Measurements from ENCODE around the gene ABHD17A. TPM values are rescaled to one million over a fixed set of nuclear protein-coding genes. Genes with fewer than 3 reads are reported as not detected.

ABHD17A gene
- total and polyA plus RNA-seq, 2 donors (not counting 1 experiment from before 2014, with no cell fraction given), result 63.1 to 134 TPM

DNA sequence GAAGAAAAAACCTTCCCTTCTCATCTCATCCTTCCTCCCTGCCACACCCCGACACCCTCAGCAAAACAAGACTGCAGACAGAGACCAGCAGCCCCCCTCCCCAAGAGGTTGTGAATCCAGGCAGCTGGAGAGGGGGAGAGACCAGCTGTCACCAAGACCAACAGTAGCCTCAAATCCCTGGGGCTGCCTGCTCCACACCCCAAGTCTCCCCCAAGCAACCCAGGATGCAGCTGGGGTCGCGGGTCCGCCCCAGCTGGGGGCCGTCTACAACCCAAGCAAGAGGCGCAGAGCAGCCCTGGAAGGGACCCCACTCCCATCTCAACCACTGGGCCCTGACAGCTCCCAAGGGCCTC, 29.0 kb downstream of the ABHD17A start:
- Histone ChIP-seq H2AFZ (ENCODE audit: insufficient read depth, low read depth, low read length, poor library complexity, severe bottlenecking) (no peak overlapping the region), H3K27ac (ENCODE audit: low read length in 2 of 2) (peak overlapping the region; percentile 75 to 79), H3K36me3 (replicated peaks in 1 of 2; ENCODE audit: control extremely low read depth in 1 of 2, control insufficient read depth in 1 of 2, extremely low read depth in 1 of 2, insufficient read depth in 2 of 2, low read length in 1 of 2) (peaks cover 0 to 4% of the 10 kb centered on the region in 2 experiments), H3K9me3 (ENCODE audit: control extremely low read depth in 1 of 3, control insufficient read depth in 2 of 3, insufficient read depth in 1 of 3, low read length in 2 of 3) (no peaks in the 10 kb centered on the region), H3K27me3 (replicated peaks in 1 of 4; ENCODE audit: control extremely low read depth in 1 of 4, control insufficient read depth in 3 of 4, insufficient read depth in 4 of 4, low read length in 3 of 4) (no peaks in the 10 kb centered on the region), H3K4me2 (replicated peaks; ENCODE audit: low read depth, low read length, poor library complexity, severe bottlenecking) (peak overlapping the region; percentile 97), H4K20me1 (ENCODE audit: control insufficient read depth, insufficient read depth, low read length, poor library complexity, severe bottlenecking) (peaks cover 94% of the 10 kb centered on the region), H3K9ac (ENCODE audit: low read length) (peak overlapping the region; percentile 74), H3K79me2 (ENCODE audit: control insufficient read depth, insufficient read depth, low read length) (peaks cover 81% of the 10 kb centered on the region), H3K4me3 (ENCODE audit: control extremely low read depth in 1 of 5, extremely low read depth in 1 of 5, insufficient read depth in 1 of 5, low read depth in 2 of 5, low read length in 4 of 5) (peak overlapping the region; percentile 18 to 70 (median 64)), H3K4me1 (ENCODE audit: control insufficient read depth in 2 of 2, insufficient read depth in 2 of 2, low read length in 2 of 2) (peaks cover 72 to 90% of the 10 kb centered on the region in 2 donors)
- ATAC-seq (ENCODE audit: low read depth) (no peak), DNase-seq (no peak)
- TF ChIP-seq EZH2 (IDR thresholded peaks at IDR 0.05; ENCODE audit: borderline replicate concordance, insufficient read depth, low read depth, low read length, poor library complexity, severe bottlenecking) (no peak), CTCF (IDR thresholded peaks at IDR 0.05) (no peak)
- POLR2A ChIA-PET, result interaction anchor here (0.6 to 1.1 kb wide), 4 partner anchors 8 to 587 kb away, joined by 3 to 4 read pairs (median 4); partner anchors contain the start of gene CIRBP
- 2% methylated on average over 5 of the region's 6 CpGs for WGBS (ENCODE audit: insufficient coverage)
- H3K27me3 Mint-ChIP-seq, result no peaks in the 10 kb centered on the region
- peaks cover 64% of the 10 kb centered on the region for H3K4me1 Mint-ChIP-seq
- H3K9me3 Mint-ChIP-seq (ENCODE audit: insufficient read depth), result no peaks in the 10 kb centered on the region
- CTCF ChIA-PET, result interaction anchor here (0.9 to 1.8 kb wide), 3 partner anchors 8 to 77 kb away, joined by 3 to 5 read pairs (median 4); no protein-coding TSS in a partner anchor
- intact Hi-C loops (cut with micrococcal nuclease), result loop anchor here (1.0 kb wide), 1 partner anchor 8 kb away; no protein-coding TSS in a partner anchor
- peak overlapping the region; percentile 83 for H3K4me3 Mint-ChIP-seq
- H3K27ac Mint-ChIP-seq, result peak overlapping the region; percentile 87

GRCh38 chr19:1855828-1856255, 29.5 kb downstream of the ABHD17A start:
- H3K9ac ChIP-seq (ENCODE audit: low read length), result peak overlapping the region; percentile 74
- H3K27me3 Mint-ChIP-seq, result no peaks in the 10 kb centered on the region
- peak overlapping the region; percentile 97 for H3K4me2 ChIP-seq (replicated peaks; ENCODE audit: low read depth, low read length, poor library complexity, severe bottlenecking)
- peaks cover 0 to 4% of the 10 kb centered on the region in 2 experiments for H3K36me3 ChIP-seq (replicated peaks in 1 of 2; ENCODE audit: control extremely low read depth in 1 of 2, control insufficient read depth in 1 of 2, extremely low read depth in 1 of 2, insufficient read depth in 2 of 2, low read length in 1 of 2)
- intact Hi-C loops (cut with micrococcal nuclease), result loop anchor here (1.0 kb wide), 1 partner anchor 8 kb away; no protein-coding TSS in a partner anchor
- H4K20me1 ChIP-seq (ENCODE audit: control insufficient read depth, insufficient read depth, low read length, poor library complexity, severe bottlenecking), result peaks cover 91% of the 10 kb centered on the region
- peak overlapping the region; percentile 83 for H3K4me3 Mint-ChIP-seq
- H3K27ac Mint-ChIP-seq, result peak overlapping the region; percentile 87
- CTCF ChIA-PET, result interaction anchor here (0.9 to 1.8 kb wide), 3 partner anchors 9 to 77 kb away, joined by 3 to 5 read pairs (median 4); no protein-coding TSS in a partner anchor
- peaks cover 71 to 90% of the 10 kb centered on the region in 2 donors for H3K4me1 ChIP-seq (ENCODE audit: control insufficient read depth in 2 of 2, insufficient read depth in 2 of 2, low read length in 2 of 2)
- H3K79me2 ChIP-seq (ENCODE audit: control insufficient read depth, insufficient read depth, low read length), result peaks cover 78% of the 10 kb centered on the region
- H3K27me3 ChIP-seq (replicated peaks in 1 of 4; ENCODE audit: control extremely low read depth in 1 of 4, control insufficient read depth in 3 of 4, insufficient read depth in 4 of 4, low read length in 3 of 4), result no peaks in the 10 kb centered on the region
- no peak for TF ChIP-seq EZH2 (IDR thresholded peaks at IDR 0.05; ENCODE audit: borderline replicate concordance, insufficient read depth, low read depth, low read length, poor library complexity, severe bottlenecking)
- no peak for TF ChIP-seq CTCF (IDR thresholded peaks at IDR 0.05)
- H3K9me3 ChIP-seq (ENCODE audit: control extremely low read depth in 1 of 3, control insufficient read depth in 2 of 3, insufficient read depth in 1 of 3, low read length in 2 of 3), result no peaks in the 10 kb centered on the region
- POLR2A ChIA-PET, result interaction anchor here (0.5 to 1.1 kb wide), 2 partner anchors 9 to 51 kb away, joined by 3 to 4 read pairs; no protein-coding TSS in a partner anchor
- WGBS (ENCODE audit: insufficient coverage), result 0% methylated on average over 8 of the region's 13 CpGs
- H3K27ac ChIP-seq (ENCODE audit: low read length in 2 of 2), result peak overlapping the region; percentile 75 to 79
- ATAC-seq (ENCODE audit: low read depth), result peak; percentile 3
- H3K4me3 ChIP-seq (ENCODE audit: control extremely low read depth in 1 of 5, extremely low read depth in 1 of 5, insufficient read depth in 1 of 5, low read depth in 2 of 5, low read length in 4 of 5), result peak overlapping the region; percentile 27 to 70 (median 64)
- H3K4me1 Mint-ChIP-seq, result peaks cover 65% of the 10 kb centered on the region
- no peaks in the 10 kb centered on the region for H3K9me3 Mint-ChIP-seq (ENCODE audit: insufficient read depth)
- no peak overlapping the region for H2AFZ ChIP-seq (ENCODE audit: insufficient read depth, low read depth, low read length, poor library complexity, severe bottlenecking)
- DNase-seq, result no peak

Data from B cell (primary cell).